GM23338 (cell line): ENCODE data around the gene SLC9C1.

Experiments
- CREB1 ChIP-seq: fragments of 250-450 bp; sonication (Bioruptor Pico); IDR thresholded peaks from 2 replicates; pipeline ENCODE4 v1.5.0; 2020; ENCODE audit warnings: low read depth, mild to moderate bottlenecking, moderate library complexity
- EZH2 ChIP-seq: fragments of 200-600 bp; sonication (generic); IDR thresholded peaks from one replicate; pipeline ENCODE4 v1.8.0; 2017; ENCODE audit warnings: antibody characterized with exemption, mild to moderate bottlenecking, low read depth; ENCODE audit not compliant: unreplicated experiment
- EZH2phosphoT487 ChIP-seq: fragments of 200-600 bp; sonication (generic); IDR thresholded peaks from one replicate; pipeline ENCODE4 v1.8.1; 2018; ENCODE audit warnings: antibody characterized with exemption; ENCODE audit not compliant: unreplicated experiment
- JUNB ChIP-seq: IDR thresholded peaks from one replicate; pipeline ENCODE4 v1.6.1; 2016; ENCODE audit warnings: antibody characterized with exemption; ENCODE audit not compliant: unreplicated experiment
- POLR2AphosphoS5 ChIP-seq: IDR thresholded peaks from 2 replicates; pipeline ENCODE4 v1.6.1; 2016; ENCODE audit warnings: antibody characterized with exemption, low read depth
- TF ChIP-seq, protein P1 (sequence below), 2 experiments: fragments of 200-600 bp in 1 of 2; sonication (generic) in 1 of 2; conservative IDR thresholded peaks; 2 replicates each; pipeline versions ENCODE4 v1.5.1 to v1.6.1; 2016 to 2017; ENCODE audit warnings: antibody characterized with exemption in 2 of 2, low read depth in 2 of 2, mild to moderate bottlenecking in 2 of 2, moderate library complexity in 1 of 2

DNA sequence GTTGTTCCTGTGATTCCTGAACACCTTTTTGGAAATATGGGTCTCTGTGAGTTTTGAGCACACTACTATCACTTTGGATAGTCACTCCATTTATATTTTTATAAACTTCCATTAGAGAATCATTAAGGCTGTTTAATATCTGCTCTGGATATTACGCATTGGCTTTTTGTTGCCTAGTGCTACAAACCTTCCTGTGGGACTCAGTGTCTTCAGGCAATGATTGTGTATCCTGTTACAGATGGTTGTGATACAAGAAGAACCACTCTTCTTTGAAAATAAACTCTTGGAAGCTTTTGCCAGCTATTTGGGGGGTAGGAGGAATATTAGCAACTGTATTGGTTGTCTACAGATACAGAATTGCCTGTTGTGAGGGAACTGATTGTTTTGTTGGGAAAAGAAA is 176.6 kb downstream of the SLC9C1 start:
- TF ChIP-seq, protein P1, sequence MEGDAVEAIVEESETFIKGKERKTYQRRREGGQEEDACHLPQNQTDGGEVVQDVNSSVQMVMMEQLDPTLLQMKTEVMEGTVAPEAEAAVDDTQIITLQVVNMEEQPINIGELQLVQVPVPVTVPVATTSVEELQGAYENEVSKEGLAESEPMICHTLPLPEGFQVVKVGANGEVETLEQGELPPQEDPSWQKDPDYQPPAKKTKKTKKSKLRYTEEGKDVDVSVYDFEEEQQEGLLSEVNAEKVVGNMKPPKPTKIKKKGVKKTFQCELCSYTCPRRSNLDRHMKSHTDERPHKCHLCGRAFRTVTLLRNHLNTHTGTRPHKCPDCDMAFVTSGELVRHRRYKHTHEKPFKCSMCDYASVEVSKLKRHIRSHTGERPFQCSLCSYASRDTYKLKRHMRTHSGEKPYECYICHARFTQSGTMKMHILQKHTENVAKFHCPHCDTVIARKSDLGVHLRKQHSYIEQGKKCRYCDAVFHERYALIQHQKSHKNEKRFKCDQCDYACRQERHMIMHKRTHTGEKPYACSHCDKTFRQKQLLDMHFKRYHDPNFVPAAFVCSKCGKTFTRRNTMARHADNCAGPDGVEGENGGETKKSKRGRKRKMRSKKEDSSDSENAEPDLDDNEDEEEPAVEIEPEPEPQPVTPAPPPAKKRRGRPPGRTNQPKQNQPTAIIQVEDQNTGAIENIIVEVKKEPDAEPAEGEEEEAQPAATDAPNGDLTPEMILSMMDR (conservative IDR thresholded peaks at IDR 0.05; ENCODE audit: low read depth in 2 of 2) = no peak
- TF ChIP-seq EZH2phosphoT487 (no peak), POLR2AphosphoS5 (no peak), JUNB (no peak), CREB1 (no peak), EZH2 (no peak)
